ENCODE data around the gene MMP21. TPM values are rescaled to one million over a fixed set of nuclear protein-coding genes. Genes with fewer than 3 reads are reported as not detected.
A peak's percentile ranks its signal among the peaks of the same experiment; 100 is the strongest.

Gene MMP21
- total RNA-seq, 1 donor from 2014 or later, result under 0.01 TPM

DNA sequence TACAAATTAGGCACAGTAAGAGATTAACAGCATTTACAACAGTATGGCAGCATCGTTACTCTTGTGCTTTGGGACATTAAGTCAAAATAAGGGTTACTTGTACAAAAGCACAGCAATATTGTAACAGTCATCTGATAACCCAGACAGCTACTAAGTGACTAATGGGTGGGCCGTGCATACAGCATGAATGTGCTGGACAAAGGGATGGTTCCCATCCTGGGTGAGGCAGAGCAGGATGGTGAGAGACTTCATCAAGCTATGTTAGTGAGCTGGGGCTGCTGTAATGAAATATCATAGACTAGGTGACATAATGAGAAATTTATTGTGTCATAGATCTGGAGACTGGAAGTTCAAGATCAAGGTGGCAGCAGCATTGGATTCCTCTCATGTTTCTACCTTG is 30.7 kb downstream of the MMP21 start:
- Histone ChIP-seq H3K27me3 (ENCODE audit: control insufficient read depth in 3 of 3, insufficient read depth in 3 of 3, low read length in 3 of 3) (no peaks in the 10 kb centered on the region), H3K36me3 (ENCODE audit: control insufficient read depth in 3 of 3, insufficient read depth in 3 of 3, low read length in 3 of 3) (peaks cover 48 to 81% (median 68%) of the 10 kb centered on the region in 3 donors), H3K4me3 (ENCODE audit: low read length in 3 of 3) (no peak overlapping the region), H3K9me3 (ENCODE audit: control insufficient read depth in 3 of 3, low read length in 3 of 3) (no peaks in the 10 kb centered on the region), H3K27ac (ENCODE audit: low read depth, low read length) (no peak overlapping the region), H3K4me1 (ENCODE audit: control insufficient read depth in 3 of 3, insufficient read depth in 3 of 3, low read length in 3 of 3) (no peaks in the 10 kb centered on the region), H3K9ac (ENCODE audit: low read depth in 1 of 3, low read length in 3 of 3) (no peak overlapping the region)

DNA sequence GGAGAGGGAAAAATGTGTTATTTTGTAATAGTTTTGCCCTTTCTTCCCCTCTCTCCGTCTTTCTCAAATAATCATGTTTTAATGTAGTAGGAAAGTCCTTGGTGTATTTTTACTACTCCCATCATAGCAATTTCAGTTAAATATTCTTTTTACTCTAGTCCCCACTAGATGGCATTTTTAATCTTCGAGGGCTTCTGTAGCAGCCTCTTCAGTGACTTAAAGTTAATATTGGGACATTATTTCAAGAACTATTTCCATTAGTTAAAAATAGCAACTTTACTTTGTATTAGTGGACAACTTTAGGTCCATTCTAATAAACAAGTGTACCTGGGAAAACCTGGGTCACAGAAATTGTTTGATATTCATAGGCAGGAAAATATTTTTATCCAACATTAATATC is 33.2 kb downstream of the MMP21 start:
- H3K4me1 ChIP-seq (ENCODE audit: control insufficient read depth in 3 of 3, insufficient read depth in 3 of 3, low read length in 3 of 3), result no peaks in the 10 kb centered on the region
- no peak overlapping the region for H3K27ac ChIP-seq (ENCODE audit: low read depth, low read length)
- no peaks in the 10 kb centered on the region for H3K27me3 ChIP-seq (ENCODE audit: control insufficient read depth in 3 of 3, insufficient read depth in 3 of 3, low read length in 3 of 3)
- H3K36me3 ChIP-seq (ENCODE audit: control insufficient read depth in 3 of 3, insufficient read depth in 3 of 3, low read length in 3 of 3), result peaks cover 44 to 84% (median 78%) of the 10 kb centered on the region in 3 donors
- no peak overlapping the region for H3K4me3 ChIP-seq (ENCODE audit: low read length in 3 of 3)
- H3K9me3 ChIP-seq (ENCODE audit: control insufficient read depth in 3 of 3, low read length in 3 of 3), result no peaks in the 10 kb centered on the region
- H3K9ac ChIP-seq (ENCODE audit: low read depth in 1 of 3, low read length in 3 of 3), result no peak overlapping the region

- Histone ChIP-seq H3K27ac (ENCODE audit: low read depth, low read length) (no peak overlapping the region), H3K4me1 (ENCODE audit: control insufficient read depth in 3 of 3, insufficient read depth in 3 of 3, low read length in 3 of 3) (no peaks in the 10 kb centered on the region), H3K9ac (ENCODE audit: low read depth in 1 of 3, low read length in 3 of 3) (no peak overlapping the region), H3K27me3 (ENCODE audit: control insufficient read depth in 3 of 3, insufficient read depth in 3 of 3, low read length in 3 of 3) (no peaks in the 10 kb centered on the region), H3K4me3 (ENCODE audit: low read length in 3 of 3) (no peak overlapping the region), H3K9me3 (ENCODE audit: control insufficient read depth in 3 of 3, low read length in 3 of 3) (no peaks in the 10 kb centered on the region), H3K36me3 (ENCODE audit: control insufficient read depth in 3 of 3, insufficient read depth in 3 of 3, low read length in 3 of 3) (peaks cover 47 to 86% (median 80%) of the 10 kb centered on the region in 3 donors)
These were observed 35.5 kb downstream of the MMP21 start for GRCh38 chr10:125739994-125740679.

GRCh38 chr10:125738206-125738605 is 37.4 kb downstream of the MMP21 start:
- Histone ChIP-seq H3K27ac (ENCODE audit: low read depth, low read length) (no peak overlapping the region), H3K4me3 (ENCODE audit: low read length in 3 of 3) (no peak overlapping the region), H3K4me1 (ENCODE audit: control insufficient read depth in 3 of 3, insufficient read depth in 3 of 3, low read length in 3 of 3) (no peaks in the 10 kb centered on the region), H3K9me3 (ENCODE audit: control insufficient read depth in 3 of 3, low read length in 3 of 3) (no peaks in the 10 kb centered on the region), H3K9ac (ENCODE audit: low read depth in 1 of 3, low read length in 3 of 3) (no peak overlapping the region), H3K27me3 (ENCODE audit: control insufficient read depth in 3 of 3, insufficient read depth in 3 of 3, low read length in 3 of 3) (no peaks in the 10 kb centered on the region), H3K36me3 (ENCODE audit: control insufficient read depth in 3 of 3, insufficient read depth in 3 of 3, low read length in 3 of 3) (peaks cover 50 to 84% (median 77%) of the 10 kb centered on the region in 3 donors)

DNA sequence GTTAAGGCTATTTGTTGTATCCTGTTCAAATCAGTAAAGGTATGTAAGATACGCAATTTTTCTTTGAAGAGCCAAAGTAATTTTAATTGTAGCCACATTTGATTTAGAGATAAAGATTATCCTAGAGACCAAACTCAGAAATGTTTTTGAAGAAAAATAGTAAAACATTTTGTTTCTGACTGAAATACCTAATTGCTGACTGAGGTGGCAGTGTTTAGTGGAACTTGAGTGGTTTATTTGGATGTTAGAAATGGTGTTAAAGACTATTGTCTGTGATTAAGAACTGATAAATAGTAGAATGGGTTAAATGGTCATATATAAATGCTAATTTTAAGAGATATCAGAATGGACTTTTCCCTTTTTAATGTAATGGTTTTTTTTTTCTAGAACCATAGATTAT is 40.8 kb downstream of the MMP21 start:
- Histone ChIP-seq H3K27ac (ENCODE audit: low read depth, low read length) (no peak overlapping the region), H3K27me3 (ENCODE audit: control insufficient read depth in 3 of 3, insufficient read depth in 3 of 3, low read length in 3 of 3) (no peaks in the 10 kb centered on the region), H3K36me3 (ENCODE audit: control insufficient read depth in 3 of 3, insufficient read depth in 3 of 3, low read length in 3 of 3) (peaks cover 44 to 88% (median 81%) of the 10 kb centered on the region in 3 donors), H3K9ac (ENCODE audit: low read depth in 1 of 3, low read length in 3 of 3) (no peak overlapping the region), H3K4me1 (ENCODE audit: control insufficient read depth in 3 of 3, insufficient read depth in 3 of 3, low read length in 3 of 3) (peaks cover 4 to 13% (median 5%) of the 10 kb centered on the region in 3 donors), H3K4me3 (ENCODE audit: low read length in 3 of 3) (no peak overlapping the region), H3K9me3 (ENCODE audit: control insufficient read depth in 3 of 3, low read length in 3 of 3) (no peaks in the 10 kb centered on the region)

DNA sequence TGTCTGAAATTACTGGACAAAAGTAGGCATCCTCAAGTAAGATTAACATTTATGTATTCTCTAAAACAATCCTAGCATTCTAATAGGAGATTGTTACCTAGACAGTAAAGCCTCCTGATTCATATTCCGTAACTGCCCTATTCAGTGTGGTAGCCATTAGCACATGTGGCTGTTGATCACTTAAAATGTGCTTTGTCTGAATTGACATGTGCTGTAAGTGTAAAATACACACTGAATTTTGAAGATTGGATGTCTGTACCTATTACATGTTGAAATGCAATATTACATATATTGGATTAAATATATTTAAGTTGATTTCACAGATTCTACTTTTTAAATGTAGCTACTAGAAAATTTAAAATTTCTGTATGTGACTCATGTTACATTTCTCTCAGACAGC is 41.5 kb downstream of the MMP21 start:
- Histone ChIP-seq H3K4me3 (ENCODE audit: low read length in 3 of 3) (no peak overlapping the region), H3K9me3 (ENCODE audit: control insufficient read depth in 3 of 3, low read length in 3 of 3) (no peaks in the 10 kb centered on the region), H3K9ac (ENCODE audit: low read depth in 1 of 3, low read length in 3 of 3) (no peak overlapping the region), H3K27ac (ENCODE audit: low read depth, low read length) (no peak overlapping the region), H3K36me3 (ENCODE audit: control insufficient read depth in 3 of 3, insufficient read depth in 3 of 3, low read length in 3 of 3) (peaks cover 48 to 88% (median 81%) of the 10 kb centered on the region in 3 donors), H3K4me1 (ENCODE audit: control insufficient read depth in 3 of 3, insufficient read depth in 3 of 3, low read length in 3 of 3) (peaks cover 4 to 13% (median 5%) of the 10 kb centered on the region in 3 donors), H3K27me3 (ENCODE audit: control insufficient read depth in 3 of 3, insufficient read depth in 3 of 3, low read length in 3 of 3) (no peaks in the 10 kb centered on the region)

DNA sequence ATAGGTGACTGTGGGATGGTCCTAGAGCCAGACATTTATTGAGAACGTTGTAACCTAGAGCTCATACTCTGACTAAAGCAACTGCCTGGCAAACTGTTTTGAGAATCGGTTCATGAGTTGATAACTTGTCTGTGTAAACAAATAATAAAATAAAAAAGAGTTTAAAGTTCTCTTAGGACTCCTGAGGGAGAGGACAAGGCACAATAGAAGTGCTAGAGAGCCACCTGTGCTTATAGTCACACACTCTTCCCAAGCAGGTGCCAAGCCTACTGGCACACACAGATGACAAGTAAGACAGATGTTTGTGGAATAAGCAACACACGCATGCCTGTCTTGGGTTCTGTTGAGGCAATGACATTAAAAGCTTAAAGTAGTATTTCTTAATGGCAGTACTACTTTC is 48.2 kb downstream of the MMP21 start:
- Histone ChIP-seq H3K27me3 (ENCODE audit: control insufficient read depth in 3 of 3, insufficient read depth in 3 of 3, low read length in 3 of 3) (no peaks in the 10 kb centered on the region), H3K36me3 (ENCODE audit: control insufficient read depth in 3 of 3, insufficient read depth in 3 of 3, low read length in 3 of 3) (peaks cover 44 to 77% (median 72%) of the 10 kb centered on the region in 3 donors), H3K9me3 (ENCODE audit: control insufficient read depth in 3 of 3, low read length in 3 of 3) (no peaks in the 10 kb centered on the region), H3K4me1 (ENCODE audit: control insufficient read depth in 3 of 3, insufficient read depth in 3 of 3, low read length in 3 of 3) (peaks cover 1 to 10% (median 3%) of the 10 kb centered on the region in 3 donors), H3K27ac (ENCODE audit: low read depth, low read length) (no peak overlapping the region), H3K9ac (ENCODE audit: low read depth in 1 of 3, low read length in 3 of 3) (no peak overlapping the region), H3K4me3 (ENCODE audit: low read length in 3 of 3) (no peak overlapping the region)

DNA sequence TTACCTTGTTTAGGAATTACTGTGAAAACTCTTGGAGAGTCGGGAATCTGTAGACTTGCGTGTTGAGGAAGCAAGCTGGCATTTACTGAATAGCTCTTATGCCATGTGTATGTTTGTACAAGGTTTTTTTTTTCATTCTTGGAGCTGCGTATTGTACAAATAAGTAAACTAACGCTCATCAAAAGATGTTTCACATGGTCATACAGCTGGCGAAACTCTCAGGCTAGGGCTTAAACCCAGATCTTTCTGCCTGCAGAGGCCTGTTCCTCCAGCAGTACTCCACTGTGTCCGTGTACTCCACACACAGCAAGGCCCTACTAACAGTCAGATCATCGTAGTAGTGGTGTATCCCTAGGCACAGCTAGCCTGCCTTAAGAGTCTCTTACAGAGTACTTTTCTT is 48.7 kb downstream of the MMP21 start:
- H3K36me3 ChIP-seq (ENCODE audit: control insufficient read depth in 3 of 3, insufficient read depth in 3 of 3, low read length in 3 of 3), result peaks cover 44 to 77% (median 72%) of the 10 kb centered on the region in 3 donors
- H3K9ac ChIP-seq (ENCODE audit: low read depth in 1 of 3, low read length in 3 of 3), result no peak overlapping the region
- H3K4me3 ChIP-seq (ENCODE audit: low read length in 3 of 3), result no peak overlapping the region
- no peaks in the 10 kb centered on the region for H3K27me3 ChIP-seq (ENCODE audit: control insufficient read depth in 3 of 3, insufficient read depth in 3 of 3, low read length in 3 of 3)
- H3K27ac ChIP-seq (ENCODE audit: low read depth, low read length), result no peak overlapping the region
- H3K9me3 ChIP-seq (ENCODE audit: control insufficient read depth in 3 of 3, low read length in 3 of 3), result no peaks in the 10 kb centered on the region
- peaks cover 0 to 5% (median 0%) of the 10 kb centered on the region in 3 donors for H3K4me1 ChIP-seq (ENCODE audit: control insufficient read depth in 3 of 3, insufficient read depth in 3 of 3, low read length in 3 of 3)

DNA sequence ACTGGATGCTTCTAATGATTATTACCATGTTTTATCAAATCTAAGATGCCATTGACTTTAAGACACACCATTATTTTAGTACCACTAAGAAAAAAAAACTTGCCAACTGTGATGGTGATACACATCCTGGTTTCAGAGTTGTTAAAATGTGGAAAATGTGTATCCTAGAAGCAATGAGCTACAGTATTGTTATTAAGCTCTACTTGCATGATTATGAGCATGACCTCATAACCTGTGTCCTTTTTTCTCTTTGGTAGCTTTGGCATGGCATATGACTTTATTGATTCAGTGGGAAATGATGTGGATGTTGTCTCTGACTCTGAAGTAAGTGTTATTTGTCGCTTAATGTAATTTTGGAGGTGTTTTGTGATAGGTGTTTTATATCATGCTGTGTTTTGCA is 52.8 kb downstream of the MMP21 start:
- Histone ChIP-seq H3K36me3 (ENCODE audit: control insufficient read depth in 3 of 3, insufficient read depth in 3 of 3, low read length in 3 of 3) (peaks cover 21 to 57% (median 45%) of the 10 kb centered on the region in 3 donors), H3K27me3 (ENCODE audit: control insufficient read depth in 3 of 3, insufficient read depth in 3 of 3, low read length in 3 of 3) (no peaks in the 10 kb centered on the region), H3K27ac (ENCODE audit: low read depth, low read length) (no peak overlapping the region), H3K4me1 (ENCODE audit: control insufficient read depth in 3 of 3, insufficient read depth in 3 of 3, low read length in 3 of 3) (peaks cover 6 to 18% (median 11%) of the 10 kb centered on the region in 3 donors), H3K9ac (ENCODE audit: low read depth in 1 of 3, low read length in 3 of 3) (no peak overlapping the region), H3K9me3 (ENCODE audit: control insufficient read depth in 3 of 3, low read length in 3 of 3) (no peaks in the 10 kb centered on the region), H3K4me3 (ENCODE audit: low read length in 3 of 3) (no peak overlapping the region)

DNA sequence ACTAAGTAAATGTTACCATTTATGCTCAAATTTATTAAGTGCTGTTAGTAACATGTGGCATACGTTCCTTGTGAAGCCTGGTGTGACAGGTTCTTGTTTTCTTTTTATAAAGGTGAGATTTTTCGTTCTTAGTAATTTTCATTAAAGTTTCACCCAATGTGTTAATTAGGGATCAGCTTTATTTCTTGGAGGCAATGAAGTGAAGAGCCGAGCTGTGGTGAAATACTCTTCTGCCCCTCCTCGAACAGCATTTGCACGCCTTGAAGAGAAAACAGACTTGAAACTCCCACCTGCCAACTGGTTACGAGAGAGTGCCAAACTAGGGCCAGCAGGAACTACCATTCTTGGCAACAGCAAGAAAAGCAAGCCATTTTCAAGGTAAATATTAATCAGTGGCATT is 54.6 kb downstream of the MMP21 start:
- Histone ChIP-seq H3K27ac (ENCODE audit: low read depth, low read length) (no peak overlapping the region), H3K9me3 (ENCODE audit: control insufficient read depth in 3 of 3, low read length in 3 of 3) (no peaks in the 10 kb centered on the region), H3K9ac (ENCODE audit: low read depth in 1 of 3, low read length in 3 of 3) (no peak overlapping the region), H3K4me3 (ENCODE audit: low read length in 3 of 3) (peak overlapping the region in 1 of 3 donors; percentile 100), H3K4me1 (ENCODE audit: control insufficient read depth in 3 of 3, insufficient read depth in 3 of 3, low read length in 3 of 3) (peaks cover 6 to 18% (median 11%) of the 10 kb centered on the region in 3 donors), H3K36me3 (ENCODE audit: control insufficient read depth in 3 of 3, insufficient read depth in 3 of 3, low read length in 3 of 3) (peaks cover 10 to 40% (median 33%) of the 10 kb centered on the region in 3 donors), H3K27me3 (ENCODE audit: control insufficient read depth in 3 of 3, insufficient read depth in 3 of 3, low read length in 3 of 3) (no peaks in the 10 kb centered on the region)
